ENCODE measurements around the gene SLC38A3.

Gene SLC38A3

GRCh38 chr3:50204804-50205412 is at the start of gene SLC38A3:
Gene SLC38A3 (plus strand): TSS chr3:50205271. CDS start chr3:50214200, 8,929 bp downstream.
- peak; percentile 49 for DNase-seq (ENCODE audit: low spot score)

- DNase-seq (ENCODE audit: low spot score), result no peak
These were observed 49.6 kb upstream of the SLC38A3 start for GRCh38 chr3:50155491-50155878.

- peak; percentile 37 for DNase-seq (ENCODE audit: low spot score)
These were observed 49.2 kb upstream of the SLC38A3 start for GRCh38 chr3:50155891-50156290.

GRCh38 chr3:50156549-50157493 is 48.2 kb upstream of the SLC38A3 start:
- peak; percentile 60 for DNase-seq (ENCODE audit: low spot score)

- no peak for DNase-seq (ENCODE audit: low spot score)
These were observed 47.1 kb upstream of the SLC38A3 start for GRCh38 chr3:50157827-50158529.

GRCh38 chr3:50158530-50159146 is 46.4 kb upstream of the SLC38A3 start:
- DNase-seq (ENCODE audit: low spot score), result no peak

- no peak for DNase-seq (ENCODE audit: low spot score)
These were observed 44.5 kb upstream of the SLC38A3 start for GRCh38 chr3:50160561-50160983.

GRCh38 chr3:50161320-50161719 is 43.8 kb upstream of the SLC38A3 start:
- DNase-seq (ENCODE audit: low spot score), result no peak

- DNase-seq (ENCODE audit: low spot score), result no peak
These were observed 42.8 kb upstream of the SLC38A3 start for GRCh38 chr3:50162034-50162883.

GRCh38 chr3:50163572-50164455 is 41.3 kb upstream of the SLC38A3 start:
- DNase-seq (ENCODE audit: low spot score), result peak; percentile 94

GRCh38 chr3:50164481-50164880 is 40.6 kb upstream of the SLC38A3 start:
- DNase-seq (ENCODE audit: low spot score), result no peak

- DNase-seq (ENCODE audit: low spot score), result peak; percentile 67
These were observed 39.8 kb upstream of the SLC38A3 start for GRCh38 chr3:50164984-50165909.

GRCh38 chr3:50165910-50166538 is 39.0 kb upstream of the SLC38A3 start:
- DNase-seq (ENCODE audit: low spot score), result no peak

- DNase-seq (ENCODE audit: low spot score), result no peak
These were observed 38.5 kb upstream of the SLC38A3 start for GRCh38 chr3:50166620-50167019.

GRCh38 chr3:50167069-50167840 is 37.8 kb upstream of the SLC38A3 start:
- no peak for DNase-seq (ENCODE audit: low spot score)

- DNase-seq (ENCODE audit: low spot score), result no peak
These were observed 37.2 kb upstream of the SLC38A3 start for GRCh38 chr3:50167841-50168209.

GRCh38 chr3:50168388-50168787 is 36.7 kb upstream of the SLC38A3 start:
- DNase-seq (ENCODE audit: low spot score), result no peak

GRCh38 chr3:50168791-50169190 is 36.3 kb upstream of the SLC38A3 start:
- DNase-seq (ENCODE audit: low spot score), result no peak
